Astrocyte (in vitro differentiated cells and primary cell): ENCODE data around the gene GPATCH2L. TPM values are rescaled to one million over a fixed set of nuclear protein-coding genes. Genes with fewer than 3 reads are reported as not detected.

ENCODE experiments used
- DNase-seq: peaks from one replicate; pipeline ENCODE4 v3.0.0-alpha.2; 2010; ENCODE audit warnings: low read depth
- FAIRE-seq: peaks from 2 replicates; lab custom pipeline; 2011; peaks lifted over from hg19 to GRCh38; lab: Jason Lieb, UNC
- H2AFZ ChIP-seq: 2 replicates; pipeline ENCODE4 v1.6.0; 2012; ENCODE audit warnings: low read depth, low read length, inconsistent platforms
- H3K27ac ChIP-seq: 2 replicates; pipeline ENCODE4 v1.5.1; 2011; ENCODE audit warnings: low read depth, low read length, inconsistent platforms
- H3K27me3 ChIP-seq: 2 replicates; pipeline ENCODE4 v1.6.0; 2011; ENCODE audit warnings: low read length, inconsistent platforms; ENCODE audit not compliant: insufficient read depth
- H3K36me3 ChIP-seq: 2 replicates; pipeline ENCODE4 v1.5.1; 2011; ENCODE audit warnings: low read length, inconsistent platforms; ENCODE audit not compliant: insufficient read depth
- H3K4me1 ChIP-seq: 2 replicates; pipeline ENCODE4 v1.5.1; 2011; ENCODE audit warnings: low read length, inconsistent platforms; ENCODE audit not compliant: insufficient read depth
- H3K4me2 ChIP-seq: 2 replicates; pipeline ENCODE4 v1.6.0; 2012; ENCODE audit warnings: low read length, inconsistent platforms
- H3K4me3 ChIP-seq: 2 replicates; pipeline ENCODE4 v1.5.1; 2011; ENCODE audit warnings: low read depth, mild to moderate bottlenecking, low read length, inconsistent platforms; ENCODE audit not compliant: insufficient read depth
- H3K79me2 ChIP-seq: 2 replicates; pipeline ENCODE4 v1.6.0; 2012; ENCODE audit warnings: mild to moderate bottlenecking, low read length, inconsistent platforms; ENCODE audit not compliant: insufficient read depth
- H3K9ac ChIP-seq: 2 replicates; pipeline ENCODE4 v1.6.0; 2012; ENCODE audit warnings: mild to moderate bottlenecking, low read length, inconsistent platforms
- H3K9me3 ChIP-seq: 2 replicates; pipeline ENCODE4 v1.5.1; 2012; ENCODE audit warnings: low read depth, mild to moderate bottlenecking, low read length, inconsistent platforms; ENCODE audit not compliant: insufficient read depth
- H4K20me1 ChIP-seq: 2 replicates; pipeline ENCODE4 v1.6.0; 2012; ENCODE audit warnings: low read length, inconsistent platforms; ENCODE audit not compliant: insufficient read depth
- H3K27ac Mint-ChIP-seq: one replicate; pipeline ENCODE4 v1.8.0; 2021; ENCODE audit warnings: mild to moderate bottlenecking, mixed read lengths; ENCODE audit not compliant: unreplicated experiment
- H3K27me3 Mint-ChIP-seq: one replicate; pipeline ENCODE4 v1.8.0; 2021; ENCODE audit warnings: low read depth, mixed read lengths; ENCODE audit not compliant: unreplicated experiment
- H3K36me3 Mint-ChIP-seq: one replicate; pipeline ENCODE4 v1.8.0; 2021; ENCODE audit warnings: low read depth, mixed read lengths; ENCODE audit not compliant: unreplicated experiment
- H3K4me1 Mint-ChIP-seq: one replicate; pipeline ENCODE4 v1.8.0; 2021; ENCODE audit warnings: low read depth, mixed read lengths; ENCODE audit not compliant: unreplicated experiment
- H3K4me3 Mint-ChIP-seq: one replicate; pipeline ENCODE4 v1.8.0; 2021; ENCODE audit warnings: mild to moderate bottlenecking, moderate library complexity, mixed read lengths; ENCODE audit not compliant: unreplicated experiment
- H3K9me3 Mint-ChIP-seq: one replicate; pipeline ENCODE4 v1.8.0; 2021; ENCODE audit warnings: mild to moderate bottlenecking, mixed read lengths; ENCODE audit not compliant: unreplicated experiment
- CTCF ChIP-seq: IDR thresholded peaks from 2 replicates; pipeline ENCODE4 v1.5.1; 2011; ENCODE audit warnings: low read depth, mild to moderate bottlenecking, inconsistent platforms, low read length, moderate library complexity; ENCODE audit not compliant: insufficient read depth
- EZH2 ChIP-seq: IDR thresholded peaks from 2 replicates; pipeline ENCODE4 v1.6.1; 2012; ENCODE audit warnings: mild to moderate bottlenecking, low read length, inconsistent platforms; ENCODE audit not compliant: insufficient read depth
- total RNA-seq: library from RNA; stranded (reverse); gene quantifications from 2 replicates; pipeline ENCODE4 v1.2.1, GENCODE V29; 2021

Gene GPATCH2L
- total RNA-seq, 1 donor from 2014 or later = 60.8 TPM

- Mint-ChIP-seq H3K27me3 (no peaks in the 10 kb centered on the region), H3K9me3 (no peaks in the 10 kb centered on the region), H3K27ac (no peak overlapping the region), H3K4me1 (peaks cover 9% of the 10 kb centered on the region), H3K36me3 (peaks cover 5% of the 10 kb centered on the region), H3K4me3 (no peak overlapping the region)
- Histone ChIP-seq H3K27ac (peak overlapping the region; percentile 24), H2AFZ (no peak overlapping the region), H3K4me3 (no peak overlapping the region), H3K9me3 (no peaks in the 10 kb centered on the region), H3K27me3 (no peaks in the 10 kb centered on the region), H3K79me2 (peaks cover 8% of the 10 kb centered on the region), H4K20me1 (peaks cover 16% of the 10 kb centered on the region), H3K9ac (no peak overlapping the region), H3K4me2 (peak overlapping the region; percentile 7), H3K36me3 (peaks cover 43% of the 10 kb centered on the region), H3K4me1 (peaks cover 6% of the 10 kb centered on the region)
- no peak for TF ChIP-seq CTCF
- TF ChIP-seq EZH2 = no peak
- DNase-seq (peak; percentile 14), FAIRE-seq (no peak)
Observed at GRCh38 chr14:76193696-76194095, 42.0 kb downstream of the GPATCH2L start.

- Histone ChIP-seq H3K27me3 (no peaks in the 10 kb centered on the region), H3K9ac (no peak overlapping the region), H3K27ac (no peak overlapping the region), H3K4me1 (peaks cover 6% of the 10 kb centered on the region), H3K36me3 (peaks cover 46% of the 10 kb centered on the region), H4K20me1 (peaks cover 11% of the 10 kb centered on the region), H2AFZ (no peak overlapping the region), H3K4me2 (no peak overlapping the region), H3K79me2 (peaks cover 4% of the 10 kb centered on the region), H3K4me3 (no peak overlapping the region), H3K9me3 (no peaks in the 10 kb centered on the region)
- H3K9me3 Mint-ChIP-seq = no peaks in the 10 kb centered on the region
- H3K4me1 Mint-ChIP-seq = peaks cover 9% of the 10 kb centered on the region
- H3K27me3 Mint-ChIP-seq = no peaks in the 10 kb centered on the region
- FAIRE-seq (no peak), DNase-seq (no peak)
- no peak overlapping the region for H3K27ac Mint-ChIP-seq
- peaks cover 5% of the 10 kb centered on the region for H3K36me3 Mint-ChIP-seq
- no peak overlapping the region for H3K4me3 Mint-ChIP-seq
- TF ChIP-seq CTCF (no peak), EZH2 (no peak)
Observed at GRCh38 chr14:76194327-76194726, 42.6 kb downstream of the GPATCH2L start.

- Mint-ChIP-seq H3K9me3 (no peaks in the 10 kb centered on the region), H3K4me3 (no peak overlapping the region), H3K27ac (no peak overlapping the region), H3K4me1 (peaks cover 9% of the 10 kb centered on the region), H3K27me3 (no peaks in the 10 kb centered on the region), H3K36me3 (peaks cover 5% of the 10 kb centered on the region)
- peaks cover 11% of the 10 kb centered on the region for H4K20me1 ChIP-seq
- no peak for FAIRE-seq
- no peaks in the 10 kb centered on the region for H3K9me3 ChIP-seq
- TF ChIP-seq EZH2 (no peak), CTCF (no peak)
- peaks cover 6% of the 10 kb centered on the region for H3K4me1 ChIP-seq
- peaks cover 1% of the 10 kb centered on the region for H3K79me2 ChIP-seq
- peaks cover 50% of the 10 kb centered on the region for H3K36me3 ChIP-seq
- H3K9ac ChIP-seq = no peak overlapping the region
- no peak overlapping the region for H3K27ac ChIP-seq
- H3K4me2 ChIP-seq = no peak overlapping the region
- no peak overlapping the region for H3K4me3 ChIP-seq
- DNase-seq = no peak
- H2AFZ ChIP-seq = no peak overlapping the region
- no peaks in the 10 kb centered on the region for H3K27me3 ChIP-seq
Observed at GRCh38 chr14:76195003-76195402, 43.3 kb downstream of the GPATCH2L start.
